HG03280 (cell line): ENCODE results near the gene ZNF778.

Source experiments
- ATAC-seq: cut with Tn5 transposase; IDR thresholded peaks from one replicate; pipeline ENCODE4 v1.9.1; 2021; ENCODE audit warnings: mild to moderate bottlenecking, moderate library complexity; ENCODE audit not compliant: unreplicated experiment

The ZNF778 gene

DNA sequence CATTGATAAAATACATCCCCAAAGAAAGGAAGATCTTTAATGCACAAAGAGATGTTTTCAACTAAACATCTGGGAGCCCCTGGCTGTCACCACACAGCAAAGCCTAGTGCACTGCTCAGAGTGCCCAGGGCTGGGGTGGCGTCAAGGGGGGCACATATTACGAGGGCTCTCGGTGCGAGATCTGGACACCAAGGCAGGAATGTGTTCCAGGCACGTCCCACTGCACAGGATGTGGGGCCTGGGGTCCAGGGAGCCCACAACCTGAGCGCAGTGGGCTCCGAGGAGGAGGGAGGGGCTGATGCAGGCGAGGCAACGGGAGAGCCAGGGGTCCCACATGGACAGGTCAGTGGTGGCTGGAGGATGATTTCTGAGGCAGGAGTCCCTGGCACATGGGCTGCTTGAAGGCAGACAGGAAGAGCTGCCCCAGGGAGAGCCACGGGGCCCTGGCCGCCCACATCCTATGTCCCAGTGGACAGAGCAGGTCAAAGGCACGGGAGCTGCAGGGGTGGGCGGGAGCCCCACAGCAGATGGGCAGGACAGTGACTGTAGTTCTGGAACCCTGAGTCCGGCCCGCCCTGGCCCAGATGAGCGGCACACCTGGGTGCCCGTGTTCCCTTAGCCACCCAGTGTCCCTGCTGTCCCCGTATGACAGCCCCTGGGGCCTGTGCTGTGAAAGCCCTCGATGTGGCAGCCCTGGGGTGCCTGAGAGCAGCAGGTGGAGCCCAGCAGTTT, 56.4 kb downstream of the ZNF778 start:
- ATAC-seq = no peak

DNA sequence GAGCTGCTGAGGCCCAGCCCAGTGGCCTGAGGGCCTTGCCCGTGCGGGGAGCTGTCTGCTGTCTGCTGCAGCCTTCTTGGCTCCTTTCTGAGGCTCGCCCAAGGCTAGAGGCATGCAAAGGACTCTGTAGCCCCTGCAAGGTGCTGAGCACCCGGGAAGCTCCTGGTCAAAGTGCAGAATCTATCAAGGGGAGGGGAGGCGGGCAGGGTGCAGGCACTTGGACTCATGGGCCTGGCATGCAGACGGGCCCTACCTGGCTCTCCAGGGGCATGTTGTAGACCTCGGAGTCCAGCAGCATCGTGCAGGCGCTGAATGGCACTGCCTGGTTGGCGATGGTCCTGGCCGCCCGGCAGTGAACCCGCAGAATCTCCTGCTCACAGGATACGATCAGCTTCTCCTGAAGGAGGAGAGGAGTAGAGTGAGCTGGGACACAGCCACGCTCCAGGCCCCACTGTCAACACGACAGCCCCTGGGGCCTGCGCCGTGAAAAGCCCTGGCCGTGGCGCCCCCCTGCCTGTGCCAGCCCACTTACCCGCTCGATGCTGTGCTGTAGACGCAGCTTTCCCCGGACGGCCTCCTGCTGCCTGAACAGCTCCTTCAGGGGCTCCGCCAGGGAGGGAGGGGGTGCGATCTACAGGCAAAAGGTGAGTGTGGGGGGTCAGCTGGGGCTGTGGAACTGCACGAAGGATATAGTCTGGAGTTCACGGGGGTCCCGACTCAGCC, 57.2 kb downstream of the ZNF778 start:
- no peak for ATAC-seq

DNA sequence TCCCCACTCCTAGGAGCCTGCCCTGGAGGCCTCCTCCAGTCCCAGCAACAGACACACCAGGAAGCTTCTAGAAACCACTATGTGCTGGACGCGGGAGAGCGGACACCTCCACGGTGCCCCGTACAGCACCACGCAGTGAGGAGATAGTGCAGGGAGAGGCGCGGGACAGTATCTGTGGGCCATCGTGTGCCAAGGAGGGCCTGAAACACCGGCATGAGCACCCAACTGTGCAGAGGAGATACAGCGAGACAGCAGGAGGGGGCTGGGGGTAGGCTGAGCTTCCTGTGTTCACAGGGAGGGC, 57.7 kb downstream of the ZNF778 start:
- no peak for ATAC-seq

DNA sequence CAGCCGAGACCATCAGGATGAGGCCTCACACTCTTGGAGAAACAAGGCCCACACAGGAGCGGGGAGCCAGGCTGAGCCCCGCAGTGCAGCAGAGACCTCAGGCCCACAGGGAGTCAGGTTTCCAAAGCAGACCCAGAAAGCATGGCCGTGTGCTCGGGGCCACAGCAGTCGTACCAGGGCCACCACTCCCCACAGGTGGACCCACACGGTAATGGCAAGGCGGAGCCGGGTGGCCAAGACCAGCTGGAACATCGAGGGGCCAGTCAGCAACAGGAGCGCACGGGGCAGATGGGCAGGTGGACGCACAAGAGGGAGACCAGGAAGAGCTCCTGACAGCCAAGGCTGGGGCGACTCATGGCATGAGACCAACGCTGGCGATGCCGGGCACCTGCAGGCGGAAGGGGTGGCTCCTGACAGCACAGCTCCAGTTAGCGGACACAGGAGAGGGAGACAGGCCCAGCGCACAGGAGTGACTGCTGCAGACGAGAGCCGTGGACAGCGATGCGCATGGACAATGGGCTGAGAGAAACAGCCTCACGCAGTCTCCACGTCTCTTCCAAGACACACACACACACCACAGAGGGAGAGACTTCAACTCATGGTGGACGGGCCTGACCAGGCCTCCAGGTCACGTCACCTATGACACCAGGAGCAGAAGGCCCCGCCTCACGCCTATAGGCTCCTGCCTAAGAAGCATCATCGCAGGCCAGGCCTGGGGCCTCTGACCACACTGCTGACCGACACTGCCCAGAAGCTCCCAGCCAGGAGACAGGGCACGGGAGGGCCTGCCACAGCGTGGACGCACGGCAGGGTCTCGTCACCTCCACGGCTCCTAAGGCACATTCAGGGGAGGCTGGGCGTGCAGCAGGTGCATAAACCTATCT, 58.6 kb downstream of the ZNF778 start:
- ATAC-seq = no peak

DNA sequence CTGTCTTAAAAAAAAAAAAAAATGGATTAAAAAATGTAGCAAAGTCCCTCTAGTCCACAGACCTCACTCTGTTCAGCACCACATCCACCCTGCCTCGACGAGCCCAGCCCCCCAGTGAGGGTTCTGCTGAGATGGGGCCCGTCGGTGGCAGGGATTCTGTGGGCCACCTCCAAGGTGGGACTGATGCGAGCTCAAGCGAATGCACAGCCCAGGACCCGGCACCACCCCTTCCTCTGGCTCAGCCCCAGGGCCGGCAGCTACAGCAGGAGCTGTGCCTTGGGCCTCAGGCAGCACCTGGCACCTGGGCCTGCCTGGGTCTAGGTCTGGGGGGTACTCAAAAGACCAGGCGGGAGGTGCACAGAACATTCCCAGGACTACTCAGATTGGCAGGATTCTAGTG, 59.5 kb downstream of the ZNF778 start:
- no peak for ATAC-seq

DNA sequence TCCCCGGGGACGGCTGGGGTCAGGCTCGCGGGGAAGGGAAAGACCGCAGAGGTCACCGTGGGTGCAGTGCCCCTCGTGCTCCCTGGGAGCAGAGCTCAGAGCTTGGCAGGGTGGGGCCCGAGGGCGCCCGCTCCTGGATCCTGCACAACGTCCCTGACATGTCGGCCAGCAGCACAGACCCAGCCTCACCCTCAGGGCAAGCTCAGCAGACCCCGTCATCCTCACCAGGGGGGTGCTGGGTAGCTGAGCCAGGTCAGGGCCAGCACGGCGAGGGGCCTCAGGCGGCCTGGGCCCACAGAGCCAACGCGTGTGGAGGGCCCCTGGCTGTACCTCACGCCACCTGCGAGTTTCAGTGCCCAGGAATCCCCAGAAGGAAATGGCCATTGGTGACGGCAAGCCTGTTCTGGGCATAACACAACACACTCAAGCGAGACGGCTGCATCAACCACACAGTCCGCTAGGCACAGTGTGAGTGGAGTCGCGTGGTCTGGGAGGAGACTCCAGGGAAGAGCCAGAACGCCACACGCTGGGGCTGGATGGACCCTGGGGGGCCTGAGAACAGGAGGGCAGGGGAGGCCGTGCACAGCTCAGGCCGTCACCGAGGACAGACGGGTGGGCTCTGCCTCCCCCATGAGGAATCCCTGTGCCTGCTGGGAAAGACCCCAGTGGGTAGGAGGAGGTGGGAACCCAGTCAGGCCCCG, 60.3 kb downstream of the ZNF778 start:
- ATAC-seq = no peak

DNA sequence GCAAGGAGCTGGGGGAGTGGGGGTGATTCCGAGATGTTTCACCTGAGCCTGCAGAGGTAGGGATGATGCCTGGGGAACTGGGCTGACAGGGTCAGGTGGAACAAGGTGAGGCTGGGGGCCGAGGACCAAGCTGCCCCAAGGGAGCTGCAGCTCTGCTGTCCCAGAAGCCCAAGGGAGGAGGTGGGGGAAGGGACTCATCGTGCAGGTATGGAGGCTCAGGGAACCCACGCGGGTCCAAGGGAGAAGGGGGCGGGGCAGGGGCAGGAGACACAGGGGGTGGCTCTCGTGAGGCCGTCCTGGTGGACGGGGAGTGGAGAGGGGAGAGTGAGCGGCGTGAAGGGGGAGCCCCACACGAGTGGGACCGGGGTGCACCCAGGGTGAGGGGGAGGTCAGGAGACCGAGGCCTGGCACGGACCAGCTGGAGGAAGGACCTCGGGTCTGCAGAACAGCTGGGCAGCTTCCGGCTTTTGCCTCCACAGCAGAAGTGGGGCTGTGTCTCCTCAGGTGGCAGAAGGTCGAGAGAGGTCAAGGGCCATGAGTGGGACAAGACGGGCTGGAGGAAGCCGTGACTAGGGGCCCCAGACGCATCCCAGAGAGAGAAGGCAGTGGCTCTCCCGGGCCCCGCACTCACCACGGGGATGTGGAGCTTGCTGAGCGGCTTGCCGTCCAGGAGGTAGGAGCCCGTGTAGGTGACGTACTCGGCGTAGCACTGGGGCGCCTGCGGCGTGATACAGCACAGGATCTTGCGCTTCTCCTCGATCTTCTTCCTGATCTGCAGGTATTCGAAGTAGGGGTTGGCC, 61.1 kb downstream of the ZNF778 start:
- no peak for ATAC-seq

DNA sequence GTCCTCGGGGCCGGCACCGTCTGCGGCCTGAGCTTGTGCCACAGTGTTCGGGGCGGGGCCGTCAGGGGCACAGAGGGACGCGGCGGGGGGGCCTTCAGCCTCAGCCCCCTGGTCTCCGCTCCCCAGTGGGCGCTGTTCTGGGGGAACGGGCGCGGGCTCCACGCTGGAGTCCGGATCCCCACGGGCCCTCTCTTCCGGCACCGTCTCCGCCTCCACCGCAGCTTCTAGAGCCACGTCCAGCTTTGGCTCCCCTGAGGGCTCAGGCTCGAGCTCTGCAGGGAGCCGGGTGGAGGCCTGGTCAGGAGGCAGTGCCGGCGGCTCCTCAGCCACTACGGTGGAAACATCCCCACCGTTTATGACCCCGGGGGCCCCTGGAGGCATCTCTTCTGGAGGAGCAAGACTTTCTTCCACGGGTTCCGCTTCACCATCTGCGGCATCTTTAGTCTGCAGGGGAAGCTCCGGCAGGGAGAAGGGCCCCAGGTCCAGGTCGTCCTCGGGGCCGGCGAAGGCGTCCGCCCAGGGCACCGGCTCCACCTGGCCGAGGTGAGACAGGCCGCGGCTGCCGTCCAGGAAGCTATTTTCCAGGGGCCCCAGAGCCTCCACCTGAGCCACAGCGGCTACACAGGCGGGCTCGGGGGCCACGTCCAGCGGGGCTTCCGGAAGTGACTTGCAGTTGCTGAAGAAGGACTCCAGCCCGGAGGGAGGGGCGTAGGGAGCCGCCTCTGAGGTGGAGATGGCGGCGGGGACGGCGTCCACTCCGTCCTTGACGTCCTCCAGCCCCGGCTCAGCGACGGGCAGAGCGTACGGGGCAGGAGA, 62.4 kb downstream of the ZNF778 start:
- no peak for ATAC-seq

DNA sequence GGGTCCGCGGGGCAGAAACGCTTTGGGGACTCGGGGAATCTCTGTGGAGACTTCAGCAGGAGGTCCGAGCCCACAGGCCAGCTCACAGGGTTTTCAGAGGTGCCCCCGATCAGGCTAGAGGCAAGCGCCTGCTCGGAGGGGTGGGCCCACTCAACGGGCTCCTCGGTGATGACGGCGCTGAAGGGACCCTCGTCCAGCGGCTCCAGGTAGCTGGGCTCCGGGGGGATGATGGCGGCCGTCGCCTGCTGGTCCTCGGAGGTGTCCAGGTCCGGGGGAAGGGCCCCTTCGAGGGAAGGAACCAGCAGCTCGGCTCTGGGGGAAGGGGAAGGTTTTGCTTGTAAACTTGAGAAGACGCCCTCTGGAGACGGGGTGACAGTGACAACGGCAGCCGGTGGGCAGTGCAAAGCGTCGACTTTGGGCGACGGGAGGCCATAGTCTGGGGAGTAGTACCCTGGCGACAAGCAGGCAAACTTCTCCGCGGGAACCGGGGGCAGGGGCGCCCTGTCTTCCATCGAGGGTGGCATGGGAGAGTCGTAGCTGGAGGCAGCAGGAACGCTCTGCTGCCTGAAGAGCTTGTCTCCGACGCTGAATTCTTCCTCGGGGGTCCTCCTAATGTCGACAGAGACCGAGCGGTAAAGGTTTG, 63.2 kb downstream of the ZNF778 start:
- ATAC-seq = no peak

DNA sequence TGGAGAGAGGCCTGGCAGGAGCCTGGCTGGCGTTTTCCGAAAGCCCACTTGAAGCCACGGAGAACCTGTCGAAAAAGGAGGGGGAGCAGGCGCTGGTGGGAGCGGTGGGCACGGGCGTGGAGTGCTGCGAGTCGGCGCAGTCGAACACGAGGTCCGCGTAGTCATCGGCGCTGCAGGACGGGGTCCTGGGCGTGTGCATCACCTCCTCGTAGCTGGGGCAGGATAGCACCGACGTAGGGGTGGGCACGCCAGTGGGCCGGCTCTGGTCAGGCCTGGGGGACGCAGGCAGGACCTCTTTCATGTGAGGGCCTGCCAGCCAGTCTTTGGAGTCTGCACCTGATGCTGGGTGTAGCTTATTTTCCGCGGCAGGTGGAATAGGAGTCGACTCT, 63.7 kb downstream of the ZNF778 start:
- ATAC-seq = no peak

DNA sequence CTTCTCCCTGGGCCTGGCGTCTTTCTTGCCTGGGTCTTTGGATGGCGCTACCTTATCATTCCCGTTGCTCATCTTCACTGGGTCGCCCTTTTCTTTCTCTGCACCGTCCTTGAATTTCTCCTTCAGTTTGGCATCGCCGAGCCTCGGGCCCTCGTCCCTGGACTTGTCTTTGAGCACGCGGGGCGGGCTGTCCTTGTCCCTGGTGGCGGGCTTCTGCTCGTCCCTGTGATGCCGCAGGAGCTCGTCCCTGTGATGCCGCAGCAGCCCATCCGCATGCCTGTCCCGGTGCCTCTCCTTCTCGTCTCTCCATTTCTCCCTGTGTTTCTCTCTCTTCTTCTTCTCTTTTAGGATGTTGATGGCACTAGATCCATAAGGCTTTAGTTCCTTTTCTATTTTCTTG, 64.3 kb downstream of the ZNF778 start:
- ATAC-seq = no peak

DNA sequence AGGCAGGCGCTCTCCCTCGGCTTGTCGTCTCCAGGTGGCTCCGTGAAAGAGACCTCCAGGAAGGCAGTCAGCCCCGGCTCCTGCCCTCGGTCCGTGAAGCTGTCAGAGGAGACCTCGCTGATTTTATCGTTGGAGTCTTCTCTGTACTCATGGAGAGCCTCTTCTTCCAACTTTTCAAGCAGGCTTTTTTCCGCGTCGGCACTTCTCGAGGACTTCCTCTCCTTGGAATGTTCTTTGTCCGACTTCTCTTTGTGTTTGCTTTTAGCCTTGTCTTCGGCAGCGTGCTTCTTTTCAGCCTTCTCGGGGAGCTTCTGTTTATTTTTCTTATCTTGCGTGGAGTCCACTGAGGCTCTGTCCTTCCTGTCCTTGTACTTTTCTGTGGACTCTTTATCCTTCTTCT, 65.0 kb downstream of the ZNF778 start:
- ATAC-seq = no peak

DNA sequence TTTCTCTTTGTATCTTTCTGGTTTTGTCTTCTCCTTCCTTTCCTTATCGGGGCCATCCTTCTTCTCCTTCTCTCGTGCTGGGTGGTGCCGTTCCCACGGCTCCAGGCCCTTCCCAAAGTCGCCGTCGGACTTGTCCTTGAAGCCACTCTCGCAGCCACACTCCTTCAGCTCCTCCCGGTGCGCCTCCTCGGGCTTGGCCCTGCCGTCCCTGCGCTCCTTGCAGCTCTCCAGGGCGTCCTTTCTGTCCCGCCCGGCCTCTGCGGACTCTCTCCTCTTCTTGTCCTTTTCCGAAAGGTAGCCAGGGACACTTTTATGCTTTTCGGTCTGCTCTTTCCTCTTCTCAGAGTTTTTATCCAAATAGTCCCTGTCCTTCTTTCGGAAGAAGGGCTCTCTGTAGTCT, 65.9 kb downstream of the ZNF778 start:
- ATAC-seq = no peak

DNA sequence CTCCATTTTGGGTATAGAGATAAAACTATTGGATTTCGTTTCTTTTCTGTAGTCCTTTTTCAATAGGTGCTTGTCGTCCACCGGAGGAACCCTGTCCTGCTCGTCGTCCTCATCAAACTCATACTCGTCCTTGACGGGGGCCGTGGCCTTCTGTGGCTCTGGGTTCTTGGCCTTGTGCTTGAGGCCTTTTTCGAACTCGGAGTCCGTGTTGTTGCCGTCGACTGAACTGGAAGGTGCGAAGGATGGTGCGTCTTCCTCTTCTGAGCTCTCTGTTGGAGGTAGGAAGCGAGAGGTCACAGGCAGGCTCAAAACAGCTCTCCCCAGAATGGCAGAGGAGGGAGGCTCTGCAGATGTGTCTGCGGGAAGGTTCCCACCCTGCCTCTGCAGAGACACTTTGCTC, 67.9 kb downstream of the ZNF778 start:
- ATAC-seq = no peak

DNA sequence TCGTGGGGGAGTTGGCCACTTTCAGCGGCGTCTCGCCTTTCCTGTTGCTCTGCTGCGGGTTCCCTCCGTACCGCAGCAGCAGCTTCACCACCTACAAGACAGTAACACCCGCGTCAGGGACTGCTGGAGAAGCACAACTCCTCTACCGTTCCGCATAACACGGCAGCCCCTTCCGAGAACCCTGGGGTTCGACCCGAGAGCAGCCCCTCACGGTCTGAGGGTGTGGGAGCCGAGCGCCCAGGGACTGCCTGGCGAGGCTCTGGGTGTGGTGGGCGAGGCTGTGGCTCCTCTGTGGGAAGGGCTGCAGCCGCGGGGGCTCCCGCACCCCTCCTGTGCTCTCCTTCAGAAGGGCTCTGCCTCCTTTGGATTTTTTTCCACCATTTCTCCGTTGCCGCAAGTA, 68.6 kb downstream of the ZNF778 start:
- no peak for ATAC-seq
